T-cell (primary cell): ENCODE results near the gene SPOCK2. TPM values are rescaled to one million over a fixed set of nuclear protein-coding genes. Genes with fewer than 3 reads are reported as not detected.
A peak's percentile ranks its signal among the peaks of the same experiment; 100 is the strongest.
"Not testable (repeated sequence)": the region's sequence is repeated elsewhere in the genome, so short reads cannot be mapped to it uniquely, and the experiment has no call there.

ENCODE experiments used
- ATAC-seq, 4 experiments: fragments of 200-7000 bp in 3 of 4; fragments of 150-1000 bp in 1 of 4; cut with Tn5 transposase; replicated peaks in 1 of 4; 1 replicate in 3 of 4; 2 replicates in 1 of 4; pipeline ENCODE4 v1.10.0; 2021; ENCODE audit warnings: moderate library complexity in 3 of 4, mild to moderate bottlenecking in 2 of 4, moderate number of reproducible peaks in 1 of 4
- CTCF ChIA-PET, 2 donors: fragments of 300-600 bp; sonication (Branson Sonifier 250); formaldehyde crosslinking; loops; one replicate each; lab custom pipeline; 2022; ENCODE audit warnings: antibody characterized with exemption in 2 of 2; lab: Charles Lee
- POLR2A ChIA-PET, 2 donors: fragments of 300-600 bp; sonication (Branson Sonifier 250); formaldehyde crosslinking; loops; one replicate each; lab custom pipeline; 2022; ENCODE audit warnings: antibody characterized with exemption in 2 of 2; lab: Charles Lee
- DNase-seq, 35 experiments: peaks; one replicate each; pipeline versions ENCODE4 v3.0.0 to v3.0.0-alpha.2; 2013 to 2023
- H3K27ac ChIP-seq: one replicate; pipeline ENCODE4 v1.5.1; 2013; ENCODE audit warnings: low read length
- H3K27me3 ChIP-seq, 2 experiments: replicated peaks in 1 of 2; 1 replicate in 1 of 2; 2 replicates in 1 of 2; pipeline versions ENCODE4 v1.6.1 to v1.7.0; 2013; ENCODE audit warnings: low read length in 1 of 2, mixed read lengths in 1 of 2; ENCODE audit not compliant: control insufficient read depth in 2 of 2, insufficient read depth in 2 of 2; ENCODE audit errors: extremely low read depth in 1 of 2
- H3K36me3 ChIP-seq, 2 donors: 1 replicate in 1 of 2; 2 replicates in 1 of 2; pipeline versions ENCODE4 v1.6.1 to v1.7.0; 2013; ENCODE audit warnings: low read length in 1 of 2; ENCODE audit not compliant: control insufficient read depth in 2 of 2, insufficient read depth in 1 of 2; ENCODE audit errors: extremely low read depth in 1 of 2
- H3K4me1 ChIP-seq, 2 experiments: 1 replicate in 1 of 2; 2 replicates in 1 of 2; pipeline versions ENCODE4 v1.6.1 to v1.7.0; 2013; ENCODE audit warnings: low read length in 2 of 2, mixed read lengths in 1 of 2; ENCODE audit not compliant: insufficient read depth in 2 of 2, control insufficient read depth in 1 of 2; ENCODE audit errors: extremely low read depth in 1 of 2
- H3K4me3 ChIP-seq, 2 donors: 1 replicate in 1 of 2; 2 replicates in 1 of 2; pipeline versions ENCODE4 v1.5.1 to v1.7.0; 2013; ENCODE audit warnings: mild to moderate bottlenecking in 2 of 2, low read length in 1 of 2, moderate library complexity in 1 of 2; ENCODE audit not compliant: control insufficient read depth in 1 of 2; ENCODE audit errors: extremely low read depth in 1 of 2
- H3K9me3 ChIP-seq: 2 replicates; pipeline ENCODE4 v1.7.0; 2013
- H3K27ac Mint-ChIP-seq, 2 donors: one replicate each; pipeline ENCODE4 v1.8.0; 2020 to 2021; ENCODE audit warnings: mild to moderate bottlenecking in 2 of 2, mixed read lengths in 2 of 2
- H3K27me3 Mint-ChIP-seq, 2 donors: one replicate each; pipeline ENCODE4 v1.8.0; 2021 to 2022; ENCODE audit warnings: mixed read lengths in 2 of 2
- H3K36me3 Mint-ChIP-seq: one replicate; pipeline ENCODE4 v1.8.0; 2021; ENCODE audit warnings: mixed read lengths
- H3K4me1 Mint-ChIP-seq, 3 donors: one replicate each; pipeline ENCODE4 v1.8.0; 2020 to 2022; ENCODE audit warnings: mixed read lengths in 3 of 3, mild to moderate bottlenecking in 1 of 3
- H3K4me3 Mint-ChIP-seq, 3 donors: one replicate each; pipeline ENCODE4 v1.8.0; 2020 to 2022; ENCODE audit warnings: mild to moderate bottlenecking in 3 of 3, mixed read lengths in 3 of 3, moderate library complexity in 3 of 3
- H3K9me3 Mint-ChIP-seq, 3 donors: one replicate each; pipeline ENCODE4 v1.8.0; 2020 to 2022; ENCODE audit warnings: mixed read lengths in 3 of 3
- WGBS: methylation state at CpG from one replicate; pipeline ENCODE4 v1.1.5; 2013; ENCODE audit warnings: missing lambda C conversion rate; ENCODE audit not compliant: insufficient coverage; 5-methylcytosine and 5-hydroxymethylcytosine counted together
- total RNA-seq, 35 experiments: library from RNA in 6 of 35; stranded (reverse) in 6 of 35; fragments of 120-200 nt in 1 of 35; gene quantifications; one replicate each; pipeline versions ENCODE4 v1.2.1 to v1.2.4 and lab custom pipeline; 2013 to 2026

Gene SPOCK2, protein sequence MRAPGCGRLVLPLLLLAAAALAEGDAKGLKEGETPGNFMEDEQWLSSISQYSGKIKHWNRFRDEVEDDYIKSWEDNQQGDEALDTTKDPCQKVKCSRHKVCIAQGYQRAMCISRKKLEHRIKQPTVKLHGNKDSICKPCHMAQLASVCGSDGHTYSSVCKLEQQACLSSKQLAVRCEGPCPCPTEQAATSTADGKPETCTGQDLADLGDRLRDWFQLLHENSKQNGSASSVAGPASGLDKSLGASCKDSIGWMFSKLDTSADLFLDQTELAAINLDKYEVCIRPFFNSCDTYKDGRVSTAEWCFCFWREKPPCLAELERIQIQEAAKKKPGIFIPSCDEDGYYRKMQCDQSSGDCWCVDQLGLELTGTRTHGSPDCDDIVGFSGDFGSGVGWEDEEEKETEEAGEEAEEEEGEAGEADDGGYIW
- total RNA-seq (100 to 1,000 TPM; 501 to 684 (median 547) TPM), total RNA-seq (lab: John Stamatoyannopoulos, UW) (178 to 2,181 (median 1,370) reads per million in 29 experiments)
- 406 TPM for total RNA-seq (2013)

DNA sequence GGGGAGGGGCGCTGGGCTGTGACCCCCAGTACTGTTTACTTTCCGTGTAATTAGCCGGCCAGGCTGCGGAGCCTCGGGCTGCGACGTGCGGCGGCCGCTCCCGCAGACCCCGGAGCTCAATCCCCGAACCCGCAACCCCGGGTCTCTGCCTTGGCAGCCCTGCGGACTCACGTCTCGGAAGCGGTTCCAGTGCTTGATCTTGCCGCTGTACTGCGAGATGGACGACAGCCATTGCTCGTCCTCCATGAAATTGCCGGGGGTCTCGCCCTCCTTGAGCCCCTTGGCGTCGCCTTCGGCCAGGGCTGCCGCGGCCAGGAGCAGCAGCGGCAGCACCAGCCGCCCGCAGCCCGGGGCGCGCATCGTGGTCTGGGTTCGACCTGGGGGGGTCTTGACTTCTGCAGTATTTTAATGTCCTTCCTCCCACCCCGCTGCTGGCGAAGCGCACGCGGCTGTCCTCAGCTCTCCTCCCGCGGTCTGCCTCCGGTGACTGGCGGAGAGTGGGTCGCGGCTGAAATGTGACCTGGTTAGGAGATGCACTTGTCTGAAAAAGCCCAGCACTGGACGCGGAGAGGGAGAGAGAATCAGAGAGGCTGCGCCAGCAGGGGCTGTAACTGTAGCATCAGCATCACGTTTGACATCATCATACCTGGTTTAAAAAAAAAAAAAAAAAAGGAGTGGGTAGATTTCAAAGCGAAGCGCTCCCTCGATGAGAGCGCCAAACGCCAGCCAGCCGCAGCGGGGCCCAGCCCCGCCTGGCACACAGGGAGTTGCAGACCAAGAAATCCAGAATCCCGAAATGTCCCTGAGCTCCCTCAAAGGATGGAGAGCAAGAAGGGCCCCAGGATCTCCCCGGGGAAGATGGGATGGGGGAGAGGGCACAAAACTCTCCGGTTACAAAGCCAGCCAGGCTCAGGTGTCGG, at the start of gene SPOCK2:
SPOCK2 (minus strand) TSS at position 583 of the 920 bp plus-strand sequence; CDS start at position 360, 223 bp downstream.
- POLR2A ChIA-PET: interaction anchor here (0.6 to 2.8 kb wide), 9 partner anchors 8 to 287 kb away, joined by 3 to 10 read pairs (median 5); no protein-coding TSS in a partner anchor
- ATAC-seq: peak; percentile 50 to 75 (median 55)

DNA sequence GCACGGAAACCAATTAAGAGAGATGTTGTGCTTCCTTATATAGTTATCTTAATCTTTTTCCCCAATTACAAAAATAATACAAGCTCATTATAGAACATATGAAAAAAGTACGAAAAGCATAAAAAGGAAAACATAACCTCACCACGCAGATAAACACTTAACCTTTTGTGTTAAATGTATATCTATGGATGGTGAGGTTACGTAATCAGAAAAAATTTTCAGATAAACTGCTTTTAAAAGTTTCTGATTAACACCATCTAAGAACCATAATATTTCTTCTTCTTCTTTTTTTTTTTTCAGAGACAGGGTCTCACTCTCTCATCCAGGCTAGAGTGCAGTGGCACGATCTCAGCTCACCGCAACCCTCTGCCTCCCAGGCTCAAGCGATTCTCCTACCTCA, 49.2 kb upstream of the SPOCK2 start:
- Mint-ChIP-seq H3K27me3 (no peaks in the 10 kb centered on the region), H3K27ac (no peak overlapping the region), H3K4me3 (no peak overlapping the region), H3K9me3 (no peaks in the 10 kb centered on the region), H3K4me1 (peaks cover 30 to 39% (median 33%) of the 10 kb centered on the region in 3 donors), H3K36me3 (peaks cover 10% of the 10 kb centered on the region)
- ChIA-PET CTCF (interaction anchor here (0.6 to 0.7 kb wide), 3 partner anchors 9 to 207 kb away, joined by 3 to 6 read pairs (median 3); no protein-coding TSS in a partner anchor), POLR2A (interaction anchor here (0.7 kb wide), 3 partner anchors 9 to 153 kb away, joined by 3 to 14 read pairs (median 5); no protein-coding TSS in a partner anchor)
- Histone ChIP-seq H3K4me1 (peaks cover 15 to 23% of the 10 kb centered on the region in 2 experiments), H3K27me3 (no peaks in the 10 kb centered on the region), H3K9me3 (no peaks in the 10 kb centered on the region), H3K4me3 (no peak overlapping the region), H3K27ac (no peak overlapping the region), H3K36me3 (peaks cover 0 to 4% of the 10 kb centered on the region in 2 donors)
- WGBS: no CpG with 5 or more reads among the region's 7 CpGs
- DNase-seq (no peak), ATAC-seq (no peak)

More for the DNA sequence above, at the start of gene SPOCK2:
- peak within 1 kb of the TSS; percentile 99 to 100 for H3K27ac Mint-ChIP-seq
- Histone ChIP-seq H3K27ac (peak within 1 kb of the TSS; percentile 97), H3K36me3 (peaks cover 3 to 30% of the 10 kb centered on the region in 2 donors), H3K27me3 (no peaks in the 10 kb centered on the region), H3K4me1 (peaks cover 42 to 59% of the 10 kb centered on the region in 2 experiments), H3K9me3 (no peaks in the 10 kb centered on the region), H3K4me3 (peak within 1 kb of the TSS; percentile 77 to 98)
- CTCF ChIA-PET: interaction anchor here (0.6 to 1.8 kb wide), 6 partner anchors 21 to 176 kb away, joined by 3 to 5 read pairs (median 4); no protein-coding TSS in a partner anchor
- no peaks in the 10 kb centered on the region for H3K27me3 Mint-ChIP-seq
- no peaks in the 10 kb centered on the region for H3K9me3 Mint-ChIP-seq
- H3K4me3 Mint-ChIP-seq: peak within 1 kb of the TSS; percentile 96 to 100 (median 99)
- peak; percentile 52 to 91 (median 77) for DNase-seq
- peaks cover 34% of the 10 kb centered on the region for H3K36me3 Mint-ChIP-seq
- peaks cover 56 to 62% (median 61%) of the 10 kb centered on the region in 3 donors for H3K4me1 Mint-ChIP-seq
- under 1% methylated on average over 61 of the region's 65 CpGs for WGBS

DNA sequence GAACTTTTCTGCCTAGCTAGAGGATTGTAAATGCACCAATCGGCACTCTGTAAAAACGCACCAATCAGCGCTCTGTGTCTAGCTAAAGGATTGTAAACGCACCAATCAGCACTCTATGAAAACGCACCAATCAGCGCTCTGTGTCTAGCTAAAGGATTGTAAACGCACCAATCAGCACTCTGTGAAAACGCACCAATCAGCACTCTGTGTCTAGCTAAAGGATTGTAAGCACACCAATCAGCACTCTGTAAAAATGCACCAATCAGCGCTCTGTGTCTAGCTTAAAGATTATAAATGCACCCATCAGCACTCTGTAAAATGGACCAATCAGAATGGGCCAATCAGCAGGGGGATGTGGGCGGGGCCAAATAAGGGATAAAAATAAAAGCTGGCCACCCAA, 47.9 kb upstream of the SPOCK2 start:
- H3K4me3 ChIP-seq, H3K27me3 ChIP-seq, H3K9me3 Mint-ChIP-seq, H3K27me3 Mint-ChIP-seq, H3K27ac ChIP-seq, ATAC-seq, DNase-seq, H3K4me3 Mint-ChIP-seq, H3K36me3 ChIP-seq, H3K9me3 ChIP-seq: not testable (repeated sequence)
- Mint-ChIP-seq H3K4me1 (peaks cover 35 to 42% (median 40%) of the 10 kb centered on the region in 3 donors), H3K27ac (peak overlapping the region; percentile 93 to 94), H3K36me3 (peaks cover 13% of the 10 kb centered on the region)
- CTCF ChIA-PET: interaction anchor here (0.7 to 1.0 kb wide), 3 partner anchors 12 to 209 kb away, joined by 3 to 4 read pairs (median 3); no protein-coding TSS in a partner anchor
- peaks cover 15 to 23% of the 10 kb centered on the region in 2 experiments for H3K4me1 ChIP-seq
- POLR2A ChIA-PET: interaction anchor here in 1 of 2 donors (0.5 kb wide), 1 partner anchor 49 kb away, joined by 3 read pairs; no protein-coding TSS in a partner anchor
- 90% methylated on average over 2 of the region's 10 CpGs for WGBS

DNA sequence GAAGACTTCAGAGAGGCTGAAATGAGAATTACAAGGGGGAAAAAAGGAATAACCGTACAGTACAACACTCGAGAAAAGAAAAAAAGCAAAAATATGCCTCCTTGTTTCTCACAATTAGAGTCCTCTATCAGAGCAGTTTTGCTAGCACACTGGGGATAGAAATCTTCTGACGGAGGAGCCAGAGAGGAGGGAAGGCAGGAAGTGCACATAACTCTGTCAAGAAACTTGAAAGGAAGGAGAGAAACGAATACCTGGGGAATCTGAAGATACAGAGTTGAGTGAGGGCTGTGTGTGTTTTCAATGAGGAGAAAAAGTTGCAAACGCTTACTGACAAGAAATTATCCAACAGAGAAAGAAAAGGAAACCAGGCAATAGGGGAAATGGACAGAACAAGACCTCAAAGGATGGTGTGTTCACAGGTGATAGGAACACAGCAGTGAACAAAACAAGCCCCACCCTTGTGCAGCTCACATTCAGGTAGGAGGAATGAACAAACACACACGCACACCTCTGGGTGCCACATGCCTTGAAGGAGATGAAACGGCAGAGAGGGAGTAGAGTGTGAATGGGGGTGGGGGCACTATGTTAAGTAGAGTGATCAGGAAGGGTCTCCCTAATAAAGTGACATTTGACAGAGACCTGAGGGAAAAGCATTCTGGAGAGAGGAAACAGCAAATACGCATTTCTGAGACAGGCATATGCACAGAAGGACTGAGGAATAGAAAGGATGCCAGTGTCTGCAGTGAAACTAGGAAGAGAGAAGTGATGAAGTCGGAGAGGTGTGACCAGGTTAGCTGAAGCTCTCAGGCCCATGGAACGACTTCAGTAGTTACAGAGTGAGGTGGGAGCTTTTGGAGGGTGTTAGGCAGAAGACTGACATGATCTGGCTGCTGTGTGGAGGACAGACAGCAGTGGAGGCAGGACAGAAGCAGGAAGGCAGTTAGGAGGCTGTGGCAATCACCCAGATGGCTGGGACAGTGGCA, 46.7 kb upstream of the SPOCK2 start:
- 44% methylated on average over 6 of the region's 10 CpGs for WGBS
- peak overlapping the region; percentile 41 to 60 (median 48) for H3K4me3 Mint-ChIP-seq
- Histone ChIP-seq H3K27ac (peak overlapping the region; percentile 27), H3K4me1 (peaks cover 15 to 23% of the 10 kb centered on the region in 2 experiments), H3K27me3 (no peaks in the 10 kb centered on the region), H3K9me3 (no peaks in the 10 kb centered on the region), H3K36me3 (peaks cover 0 to 4% of the 10 kb centered on the region in 2 donors), H3K4me3 (peak overlapping the region in 1 of 2 donors; percentile 12)
- no peaks in the 10 kb centered on the region for H3K27me3 Mint-ChIP-seq
- ATAC-seq (peak; percentile 73 to 86 (median 80)), DNase-seq (peak in 16 of 35 experiments; percentile 3 to 55 (median 14))
- ChIA-PET CTCF (interaction anchor here in 1 of 2 donors (0.7 to 1.0 kb wide), 2 partner anchors 24 to 202 kb away, joined by 3 read pairs; no protein-coding TSS in a partner anchor), POLR2A (interaction anchor here in 1 of 2 donors (0.6 to 0.7 kb wide), 2 partner anchors 11 to 210 kb away, joined by 3 to 5 read pairs; no protein-coding TSS in a partner anchor)
- peaks cover 13% of the 10 kb centered on the region for H3K36me3 Mint-ChIP-seq
- H3K4me1 Mint-ChIP-seq: peaks cover 35 to 40% (median 40%) of the 10 kb centered on the region in 3 donors
- H3K27ac Mint-ChIP-seq: peak overlapping the region; percentile 93 to 94
- no peaks in the 10 kb centered on the region for H3K9me3 Mint-ChIP-seq

DNA sequence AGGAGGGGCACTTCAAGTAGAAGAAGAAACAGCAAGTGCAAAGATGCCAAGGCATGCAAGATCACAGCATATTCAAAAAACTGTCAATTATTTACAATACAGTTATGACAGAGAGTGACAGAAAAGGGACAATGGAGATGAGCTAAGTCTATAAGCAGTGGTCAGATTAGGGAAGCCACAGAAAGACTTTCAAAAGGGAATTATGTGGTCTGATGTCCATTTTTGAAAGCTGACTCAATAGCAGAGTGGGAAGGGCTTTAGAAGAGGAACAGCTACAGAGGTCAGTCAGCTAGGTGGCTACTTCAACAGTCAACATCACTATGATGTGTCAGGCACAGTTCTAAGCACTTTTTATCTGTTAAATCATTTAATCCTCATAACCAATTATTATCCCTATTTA, 45.2 kb upstream of the SPOCK2 start:
- Histone ChIP-seq H3K27me3 (no peaks in the 10 kb centered on the region), H3K4me3 (no peak overlapping the region), H3K36me3 (peaks cover 0 to 4% of the 10 kb centered on the region in 2 donors), H3K4me1 (peaks cover 15 to 23% of the 10 kb centered on the region in 2 experiments), H3K27ac (no peak overlapping the region), H3K9me3 (no peaks in the 10 kb centered on the region)
- no peak for ATAC-seq
- POLR2A ChIA-PET: interaction anchor here in 1 of 2 donors (0.9 kb wide), 1 partner anchor 41 kb away, joined by 3 read pairs; no protein-coding TSS in a partner anchor
- Mint-ChIP-seq H3K4me3 (no peak overlapping the region), H3K27me3 (no peaks in the 10 kb centered on the region), H3K4me1 (peaks cover 35 to 40% (median 38%) of the 10 kb centered on the region in 3 donors), H3K27ac (peak overlapping the region; percentile 93 to 94), H3K36me3 (peaks cover 17% of the 10 kb centered on the region), H3K9me3 (no peaks in the 10 kb centered on the region)
- CTCF ChIA-PET: interaction anchor here (0.6 to 0.7 kb wide), 2 partner anchors 19 to 323 kb away, joined by 3 read pairs; no protein-coding TSS in a partner anchor
- no peak for DNase-seq
